Mammary epithelial cell (primary cell): ENCODE results near the gene ERBB4.

Experiments used
- EZH2 ChIP-seq: IDR thresholded peaks from 2 replicates; pipeline ENCODE4 v1.6.1; 2012; ENCODE audit warnings: low read length, inconsistent platforms, borderline replicate concordance
- TF ChIP-seq, protein P1 (sequence below), 2 donors: IDR thresholded peaks in 1 of 2; conservative IDR thresholded peaks in 1 of 2; 2 replicates each; pipeline ENCODE4 v1.5.1; 2011 to 2012; ENCODE audit warnings: inconsistent platforms in 2 of 2, low read length in 2 of 2, mild to moderate bottlenecking in 2 of 2, control low read depth in 1 of 2, low read depth in 1 of 2; ENCODE audit not compliant: insufficient read depth in 1 of 2; ENCODE audit errors: extremely low read depth in 1 of 2

DNA sequence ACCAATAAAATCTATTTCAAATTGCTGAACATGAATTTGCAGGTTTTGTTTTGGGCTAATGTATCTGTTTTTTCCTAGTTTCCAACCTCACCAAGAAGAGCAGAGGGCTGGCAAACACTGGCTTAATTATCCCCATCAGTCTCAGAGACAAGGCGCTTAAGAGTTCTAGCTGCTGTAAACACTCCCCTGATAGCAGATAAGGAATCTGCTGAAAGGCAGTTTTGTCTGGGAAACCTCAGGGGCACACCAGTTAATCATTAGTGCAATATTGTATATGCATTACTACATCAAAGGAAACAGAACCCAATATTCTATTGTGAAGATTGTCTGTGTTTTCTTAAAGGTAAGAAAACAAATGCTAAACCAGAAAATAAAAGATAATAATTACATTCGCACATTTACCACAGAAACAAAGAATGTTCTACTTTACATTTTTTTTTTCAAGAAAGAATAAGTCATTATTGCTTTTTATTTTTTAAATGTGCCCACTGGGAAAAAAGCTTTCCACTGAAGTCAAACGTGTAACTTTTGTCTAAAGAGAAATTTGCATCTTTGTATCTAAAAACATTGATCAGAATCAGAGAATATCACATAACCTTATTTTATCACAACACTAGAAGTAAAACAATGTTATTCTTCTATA is 179.1 kb downstream of the ERBB4 start:
- TF ChIP-seq, protein P1, sequence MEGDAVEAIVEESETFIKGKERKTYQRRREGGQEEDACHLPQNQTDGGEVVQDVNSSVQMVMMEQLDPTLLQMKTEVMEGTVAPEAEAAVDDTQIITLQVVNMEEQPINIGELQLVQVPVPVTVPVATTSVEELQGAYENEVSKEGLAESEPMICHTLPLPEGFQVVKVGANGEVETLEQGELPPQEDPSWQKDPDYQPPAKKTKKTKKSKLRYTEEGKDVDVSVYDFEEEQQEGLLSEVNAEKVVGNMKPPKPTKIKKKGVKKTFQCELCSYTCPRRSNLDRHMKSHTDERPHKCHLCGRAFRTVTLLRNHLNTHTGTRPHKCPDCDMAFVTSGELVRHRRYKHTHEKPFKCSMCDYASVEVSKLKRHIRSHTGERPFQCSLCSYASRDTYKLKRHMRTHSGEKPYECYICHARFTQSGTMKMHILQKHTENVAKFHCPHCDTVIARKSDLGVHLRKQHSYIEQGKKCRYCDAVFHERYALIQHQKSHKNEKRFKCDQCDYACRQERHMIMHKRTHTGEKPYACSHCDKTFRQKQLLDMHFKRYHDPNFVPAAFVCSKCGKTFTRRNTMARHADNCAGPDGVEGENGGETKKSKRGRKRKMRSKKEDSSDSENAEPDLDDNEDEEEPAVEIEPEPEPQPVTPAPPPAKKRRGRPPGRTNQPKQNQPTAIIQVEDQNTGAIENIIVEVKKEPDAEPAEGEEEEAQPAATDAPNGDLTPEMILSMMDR (conservative IDR thresholded peaks at IDR 0.05 in 1 of 2, IDR thresholded peaks at IDR 0.05 in 1 of 2; ENCODE audit: extremely low read depth in 1 of 2, insufficient read depth in 1 of 2, low read depth in 1 of 2, low read length in 2 of 2) = no peak
- TF ChIP-seq EZH2 = no peak
